ENCODE data around the gene ACAD11.
"Not testable (repeated sequence)": the region's sequence is repeated elsewhere in the genome, so short reads cannot be mapped to it uniquely, and the experiment has no call there.

Gene ACAD11

GRCh38 chr3:132598181-132598580 is 61.4 kb downstream of the ACAD11 start:
- no peak for DNase-seq

GRCh38 chr3:132597660-132598059 is 61.9 kb downstream of the ACAD11 start:
- DNase-seq = no peak

GRCh38 chr3:132596816-132597433 is 62.7 kb downstream of the ACAD11 start, which contains the start of gene ACKR4:
Gene ACKR4, plus strand, starts transcription at chr3:132597270. Its CDS starts 3,128 bp downstream, at chr3:132600398.
- DNase-seq = no peak

GRCh38 chr3:132596326-132596725 is 63.3 kb downstream of the ACAD11 start:
- no peak for DNase-seq

- no peak for DNase-seq
These were observed 64.6 kb downstream of the ACAD11 start for GRCh38 chr3:132595014-132595413.

- DNase-seq = no peak
These were observed 65.1 kb downstream of the ACAD11 start for GRCh38 chr3:132594498-132594897.

GRCh38 chr3:132593947-132594323 is 65.7 kb downstream of the ACAD11 start:
- no peak for DNase-seq

- no peak for DNase-seq
These were observed 66.2 kb downstream of the ACAD11 start for GRCh38 chr3:132593241-132593946.

GRCh38 chr3:132592216-132592615 is 67.4 kb downstream of the ACAD11 start:
- no peak for DNase-seq

GRCh38 chr3:132587401-132587800 is 72.2 kb downstream of the ACAD11 start:
- DNase-seq = no peak

GRCh38 chr3:132573797-132574211 is 85.8 kb downstream of the ACAD11 start:
- no peak for DNase-seq

- no peak for DNase-seq
These were observed 89.6 kb downstream of the ACAD11 start for GRCh38 chr3:132570016-132570415.

GRCh38 chr3:132569580-132569979 is 90.0 kb downstream of the ACAD11 start:
- DNase-seq = no peak

GRCh38 chr3:132569153-132569552 is 90.5 kb downstream of the ACAD11 start:
- DNase-seq = no peak

- DNase-seq = no peak
These were observed 91.2 kb downstream of the ACAD11 start for GRCh38 chr3:132568422-132568821.

- no peak for DNase-seq
These were observed 95.5 kb downstream of the ACAD11 start for GRCh38 chr3:132564070-132564465.

- no peak for DNase-seq
These were observed 96.1 kb downstream of the ACAD11 start for GRCh38 chr3:132563420-132564069.

GRCh38 chr3:132561003-132561402 is 98.6 kb downstream of the ACAD11 start:
- DNase-seq = no peak

GRCh38 chr3:132556508-132557159 is 103.0 kb downstream of the ACAD11 start:
- DNase-seq = no peak

- not testable (repeated sequence) for DNase-seq
These were observed 103.6 kb downstream of the ACAD11 start for GRCh38 chr3:132556036-132556386.

GRCh38 chr3:132555306-132556035 is 104.1 kb downstream of the ACAD11 start:
- no peak for DNase-seq

- DNase-seq = no peak
These were observed 105.2 kb downstream of the ACAD11 start for GRCh38 chr3:132554437-132554836.

GRCh38 chr3:132553826-132554225 is 105.8 kb downstream of the ACAD11 start:
- no peak for DNase-seq

Data from RPMI8226 (cell line).